NT2/D1 (cell line): ENCODE measurements around the gene AHNAK2.

Source experiments
- SUZ12 ChIP-seq: IDR thresholded peaks from 2 replicates; pipeline ENCODE4 v1.6.1; 2011; ENCODE audit not compliant: insufficient read length, insufficient read depth; ENCODE audit errors: extremely low read depth
- YY1 ChIP-seq: IDR thresholded peaks from 2 replicates; pipeline ENCODE4 v1.6.1; 2011; ENCODE audit not compliant: insufficient read length, insufficient read depth
- ZNF274 ChIP-seq: IDR thresholded peaks from 2 replicates; pipeline ENCODE4 v1.6.1; 2011; ENCODE audit warnings: mild to moderate bottlenecking, low read depth, low read length

- TF ChIP-seq YY1 (no peak), ZNF274 (no peak), SUZ12 (no peak)
Measured at GRCh38 chr14:104913435-104913834, 64.7 kb downstream of the AHNAK2 start.
